Left kidney (tissue), 8 donors: ENCODE data around the gene CDC42SE2. TPM values are rescaled to one million over a fixed set of nuclear protein-coding genes. Genes with fewer than 3 reads are reported as not detected.

ENCODE experiments used
- DNase-seq: peaks from one replicate; pipeline ENCODE4 v3.0.0-alpha.2; 2013
- long read RNA-seq, 8 donors: transcript quantifications; one replicate each; lab custom pipeline, GENCODE V29; 2026
- polyA plus RNA-seq: library from polyadenylated mRNA; unstranded; fragments of 120-200 nt; gene quantifications from one replicate; pipeline ENCODE4 v1.2.1, GENCODE V29; 2013; ENCODE audit not compliant: insufficient read length

Gene CDC42SE2
- polyA plus RNA-seq = 58.3 TPM
- long read RNA-seq, donor 1, transcript CDC42SE2-201 (6 exons, 3,591 nt) = major isoform, 7 of 17 reads
- long read RNA-seq, donor 1, partial matches to known transcripts = 0 of 17 reads
- long read RNA-seq, donor 1, other reads (novel, unspliced or antisense) = 10 of 17 reads
- long read RNA-seq, donor 2, partial matches to known transcripts = 0 of 9 reads
- long read RNA-seq, donor 2, other reads (novel, unspliced or antisense) = 9 of 9 reads
- long read RNA-seq, donor 3, full-length matches to known transcripts = 3 of 10 reads
- long read RNA-seq, donor 3, partial matches to known transcripts = 0 of 10 reads
- long read RNA-seq, donor 3, other reads (novel, unspliced or antisense) = 7 of 10 reads
- long read RNA-seq, donor 4 = 0 reads
- long read RNA-seq, donor 5, partial matches to known transcripts = 6 of 18 reads
- long read RNA-seq, donor 5, other reads (novel, unspliced or antisense) = 9 of 18 reads
- long read RNA-seq, donor 6, partial matches to known transcripts = 0 of 11 reads
- long read RNA-seq, donor 6, other reads (novel, unspliced or antisense) = 8 of 11 reads
- long read RNA-seq, donor 7, transcript CDC42SE2-201 (6 exons, 3,591 nt) = major isoform, 5 of 41 reads
- long read RNA-seq, donor 7, partial matches to known transcripts = 22 of 41 reads
- long read RNA-seq, donor 7, other reads (novel, unspliced or antisense) = 14 of 41 reads
- long read RNA-seq, donor 8, partial matches to known transcripts = 0 of 4 reads
- long read RNA-seq, donor 8, other reads (novel, unspliced or antisense) = 0 of 4 reads

- DNase-seq = peak; percentile 90
These were observed at the start of gene CDC42SE2 for GRCh38 chr5:131263648-131264450. Gene CDC42SE2 (plus strand): TSS chr5:131264053. CDS start chr5:131359494, 95,441 bp downstream.

GRCh38 chr5:131214609-131215227 lies 49.1 kb upstream of the CDC42SE2 start:
- no peak for DNase-seq

GRCh38 chr5:131217791-131218190 lies 46.1 kb upstream of the CDC42SE2 start:
- DNase-seq = no peak

- no peak for DNase-seq
These were observed 45.5 kb upstream of the CDC42SE2 start for GRCh38 chr5:131218392-131218791.

GRCh38 chr5:131220566-131220965 lies 43.3 kb upstream of the CDC42SE2 start:
- DNase-seq = no peak

GRCh38 chr5:131221008-131221703 lies 42.7 kb upstream of the CDC42SE2 start:
- no peak for DNase-seq

GRCh38 chr5:131221888-131222287 lies 42.0 kb upstream of the CDC42SE2 start:
- no peak for DNase-seq

GRCh38 chr5:131222731-131223130 lies 41.1 kb upstream of the CDC42SE2 start:
- DNase-seq = no peak

GRCh38 chr5:131223751-131224386 lies 40.0 kb upstream of the CDC42SE2 start:
- no peak for DNase-seq

- no peak for DNase-seq
These were observed 39.3 kb upstream of the CDC42SE2 start for GRCh38 chr5:131224387-131225201.

- no peak for DNase-seq
These were observed 38.4 kb upstream of the CDC42SE2 start for GRCh38 chr5:131225282-131225974.

GRCh38 chr5:131226899-131227298 lies 37.0 kb upstream of the CDC42SE2 start:
- DNase-seq = no peak

- DNase-seq = no peak
These were observed 35.2 kb upstream of the CDC42SE2 start for GRCh38 chr5:131228646-131229045.

GRCh38 chr5:131229623-131230022 lies 34.2 kb upstream of the CDC42SE2 start:
- no peak for DNase-seq

- no peak for DNase-seq
These were observed 33.4 kb upstream of the CDC42SE2 start for GRCh38 chr5:131230406-131230805.

GRCh38 chr5:131239686-131240085 lies 24.2 kb upstream of the CDC42SE2 start:
- DNase-seq = no peak

GRCh38 chr5:131242728-131243255 lies 21.1 kb upstream of the CDC42SE2 start:
- no peak for DNase-seq

GRCh38 chr5:131245312-131245711 lies 18.5 kb upstream of the CDC42SE2 start:
- DNase-seq = no peak

- no peak for DNase-seq
These were observed 17.9 kb upstream of the CDC42SE2 start for GRCh38 chr5:131245948-131246347.
